PC-9 (cell line): ENCODE results near the gene PLEKHH2. TPM values are rescaled to one million over a fixed set of nuclear protein-coding genes. Genes with fewer than 3 reads are reported as not detected.

ENCODE experiments used
- BruUV-seq: library from RNA; stranded (reverse); fragments of 400-500 nt; replicated peaks from 2 replicates; lab custom pipeline; 2021; lab: Mats Ljungman, UMichigan
- CTCF ChIA-PET: fragments of 300-600 bp; sonication (Branson Sonifier 250); formaldehyde crosslinking; loops from one replicate; lab custom pipeline; 2022; ENCODE audit warnings: antibody characterized with exemption; lab: Charles Lee
- POLR2A ChIA-PET: fragments of 300-600 bp; sonication (Branson Sonifier 250); formaldehyde crosslinking; loops from one replicate; lab custom pipeline; 2022; ENCODE audit warnings: antibody characterized with exemption; ENCODE audit not compliant: unreplicated experiment; lab: Charles Lee
- DNase-seq, 2 experiments: peaks; one replicate each; pipeline versions ENCODE4 v3.0.0 to v3.0.0-alpha.2; 2015 to 2022; ENCODE audit warnings: mixed read lengths in 1 of 2
- H2AFZ ChIP-seq: fragments of 200-600 bp; sonication (generic); 2 replicates; pipeline ENCODE4 v1.8.1; 2017; ENCODE audit warnings: antibody characterized with exemption
- H3F3A ChIP-seq: fragments of 200-600 bp; sonication (generic); 2 replicates; pipeline ENCODE4 v1.8.1; 2017; ENCODE audit warnings: antibody characterized with exemption, mild to moderate bottlenecking, low read depth; ENCODE audit not compliant: insufficient read depth
- H3K27ac ChIP-seq: fragments of 200-600 bp; sonication (generic); 2 replicates; pipeline ENCODE4 v1.6.1; 2016; ENCODE audit warnings: mixed run types
- H3K27me3 ChIP-seq: fragments of 200-600 bp; sonication (generic); 2 replicates; pipeline ENCODE4 v1.6.1; 2016; ENCODE audit warnings: low read depth, mixed run types; ENCODE audit not compliant: insufficient read depth
- H3K36me3 ChIP-seq: fragments of 200-600 bp; sonication (generic); 2 replicates; pipeline ENCODE4 v1.6.1; 2016; ENCODE audit warnings: low read depth, mixed run types
- H3K4me1 ChIP-seq: fragments of 200-600 bp; sonication (generic); replicated peaks from 2 replicates; pipeline ENCODE4 v1.6.1; 2016; ENCODE audit warnings: mixed run types; ENCODE audit not compliant: insufficient read depth
- H3K4me2 ChIP-seq: fragments of 200-600 bp; sonication (generic); 2 replicates; pipeline ENCODE4 v1.6.1; 2017; ENCODE audit warnings: mixed run types
- H3K4me3 ChIP-seq: fragments of 200-600 bp; sonication (generic); 2 replicates; pipeline ENCODE4 v1.6.1; 2016; ENCODE audit warnings: mixed run types
- H3K79me2 ChIP-seq: fragments of 200-600 bp; sonication (generic); 2 replicates; pipeline ENCODE4 v1.6.1; 2017; ENCODE audit warnings: low read depth, mixed run types
- H3K9me2 ChIP-seq: fragments of 200-600 bp; sonication (generic); 2 replicates; pipeline ENCODE4 v1.8.1; 2017; ENCODE audit warnings: mild to moderate bottlenecking; ENCODE audit not compliant: insufficient read depth
- H3K9me3 ChIP-seq: fragments of 200-600 bp; sonication (generic); 2 replicates; pipeline ENCODE4 v1.8.1; 2016; ENCODE audit warnings: low read depth; ENCODE audit not compliant: insufficient read depth
- H4K20me1 ChIP-seq: fragments of 200-600 bp; sonication (generic); 2 replicates; pipeline ENCODE4 v1.8.1; 2017; ENCODE audit not compliant: insufficient read depth
- CTCF ChIP-seq: fragments of 200-600 bp; sonication (generic); conservative IDR thresholded peaks from 2 replicates; pipeline ENCODE4 v1.6.1; 2017; ENCODE audit warnings: mixed run types, antibody characterized with exemption, mild to moderate bottlenecking, moderate library complexity
- EZH2 ChIP-seq: fragments of 200-600 bp; sonication (generic); IDR thresholded peaks from 2 replicates; pipeline ENCODE4 v1.8.0; 2017; ENCODE audit warnings: antibody characterized with exemption, low read depth
- intact Hi-C: fragments of 100-400 bp; cut with micrococcal nuclease; formaldehyde crosslinking; loops from one replicate; pipeline ENCODE4 v1.10.0; 2022; ENCODE audit not compliant: unreplicated experiment
- total RNA-seq: library from RNA; stranded (reverse); gene quantifications from 2 replicates; pipeline ENCODE4 v1.2.3, GENCODE V29; 2021

PLEKHH2 gene
- total RNA-seq, 1 experiment from 2014 or later, result 1.6 TPM

DNA sequence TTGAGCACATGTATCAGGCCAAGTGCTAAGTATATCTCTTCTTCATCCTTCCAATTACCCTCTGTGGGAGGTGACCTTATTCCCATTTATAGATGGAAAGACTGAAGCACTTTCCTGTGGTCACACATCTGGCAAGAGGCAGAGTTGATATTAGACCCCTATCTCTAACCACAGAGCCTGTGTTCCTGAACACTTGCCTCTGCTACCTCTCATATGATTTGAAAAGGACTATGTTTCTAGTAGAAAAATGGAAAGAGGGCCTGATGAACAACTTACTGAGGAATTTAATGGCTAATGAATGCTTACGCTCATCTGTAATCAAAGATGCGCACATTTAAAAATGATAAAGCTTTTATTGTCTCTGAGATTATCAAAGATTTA, 90.6 kb downstream of the PLEKHH2 start:
- Histone ChIP-seq H3K4me3 (no peak overlapping the region), H2AFZ (no peak overlapping the region), H3K4me2 (no peak overlapping the region), H3K9me3 (no peaks in the 10 kb centered on the region), H3K9me2 (peaks cover 5% of the 10 kb centered on the region; the same call in 1 of the 2 replicates), H3K27ac (no peak overlapping the region), H3F3A (no peaks in the 10 kb centered on the region), H3K4me1 (peaks cover 11% of the 10 kb centered on the region; the same call in 1 of the 2 replicates), H4K20me1 (no peaks in the 10 kb centered on the region), H3K27me3 (no peaks in the 10 kb centered on the region), H3K36me3 (no peaks in the 10 kb centered on the region), H3K79me2 (no peaks in the 10 kb centered on the region)
- TF ChIP-seq CTCF, result no peak
- TF ChIP-seq EZH2, result no peak
- BruUV-seq, result no TSS peak
- no peak for DNase-seq
- CTCF ChIA-PET, result no interaction called here
- intact Hi-C loops, result no loop called here
- POLR2A ChIA-PET, result interaction anchor here (0.6 kb wide), 1 partner anchor 649 kb away, joined by 3 read pairs; no protein-coding TSS in a partner anchor

- no peaks in the 10 kb centered on the region for H3K36me3 ChIP-seq
- POLR2A ChIA-PET, result no interaction called here
- TF ChIP-seq CTCF (no peak), EZH2 (no peak)
- H3K9me2 ChIP-seq, result peaks cover 5% of the 10 kb centered on the region; the same call in 1 of the 2 replicates
- no peak overlapping the region for H3K4me2 ChIP-seq
- H3K27ac ChIP-seq, result no peak overlapping the region
- no TSS peak for BruUV-seq
- intact Hi-C loops, result no loop called here
- H3K4me1 ChIP-seq, result peaks cover 11% of the 10 kb centered on the region; the same call in 1 of the 2 replicates
- no peaks in the 10 kb centered on the region for H4K20me1 ChIP-seq
- CTCF ChIA-PET, result no interaction called here
- DNase-seq, result no peak
- no peaks in the 10 kb centered on the region for H3K79me2 ChIP-seq
- no peaks in the 10 kb centered on the region for H3F3A ChIP-seq
- H3K4me3 ChIP-seq, result no peak overlapping the region
- H3K9me3 ChIP-seq, result no peaks in the 10 kb centered on the region
- H2AFZ ChIP-seq, result no peak overlapping the region
- no peaks in the 10 kb centered on the region for H3K27me3 ChIP-seq
Observed at GRCh38 chr2:43729491-43730174, 92.6 kb downstream of the PLEKHH2 start.

GRCh38 chr2:43731211-43731610, 94.2 kb downstream of the PLEKHH2 start:
- Histone ChIP-seq H3K27ac (no peak overlapping the region), H2AFZ (no peak overlapping the region), H3K4me1 (peaks cover 11% of the 10 kb centered on the region; the same call in 1 of the 2 replicates), H3K36me3 (no peaks in the 10 kb centered on the region), H3K4me3 (no peak overlapping the region), H3F3A (no peaks in the 10 kb centered on the region), H3K9me3 (no peaks in the 10 kb centered on the region), H3K4me2 (no peak overlapping the region), H4K20me1 (no peaks in the 10 kb centered on the region), H3K27me3 (no peaks in the 10 kb centered on the region), H3K9me2 (peaks cover 5% of the 10 kb centered on the region; the same call in 1 of the 2 replicates), H3K79me2 (no peaks in the 10 kb centered on the region)
- BruUV-seq, result no TSS peak
- no peak for DNase-seq
- intact Hi-C loops, result no loop called here
- TF ChIP-seq CTCF (no peak), EZH2 (no peak)
- ChIA-PET CTCF (no interaction called here), POLR2A (interaction anchor here (0.6 to 0.7 kb wide), 3 partner anchors 28 to 85 kb away, joined by 3 to 6 read pairs (median 3); partner anchors contain the start of gene C1GALT1C1L)
